ENCODE measurements around the gene RAB3IL1. TPM values are rescaled to one million over a fixed set of nuclear protein-coding genes. Genes with fewer than 3 reads are reported as not detected.

Gene RAB3IL1
- total and polyA plus RNA-seq, 9 of the 15 experiments (the other 6 are each of a cell fraction or from before 2014, with no cell fraction given), result 0.15 to 42.6 (median 15.5) TPM

DNA sequence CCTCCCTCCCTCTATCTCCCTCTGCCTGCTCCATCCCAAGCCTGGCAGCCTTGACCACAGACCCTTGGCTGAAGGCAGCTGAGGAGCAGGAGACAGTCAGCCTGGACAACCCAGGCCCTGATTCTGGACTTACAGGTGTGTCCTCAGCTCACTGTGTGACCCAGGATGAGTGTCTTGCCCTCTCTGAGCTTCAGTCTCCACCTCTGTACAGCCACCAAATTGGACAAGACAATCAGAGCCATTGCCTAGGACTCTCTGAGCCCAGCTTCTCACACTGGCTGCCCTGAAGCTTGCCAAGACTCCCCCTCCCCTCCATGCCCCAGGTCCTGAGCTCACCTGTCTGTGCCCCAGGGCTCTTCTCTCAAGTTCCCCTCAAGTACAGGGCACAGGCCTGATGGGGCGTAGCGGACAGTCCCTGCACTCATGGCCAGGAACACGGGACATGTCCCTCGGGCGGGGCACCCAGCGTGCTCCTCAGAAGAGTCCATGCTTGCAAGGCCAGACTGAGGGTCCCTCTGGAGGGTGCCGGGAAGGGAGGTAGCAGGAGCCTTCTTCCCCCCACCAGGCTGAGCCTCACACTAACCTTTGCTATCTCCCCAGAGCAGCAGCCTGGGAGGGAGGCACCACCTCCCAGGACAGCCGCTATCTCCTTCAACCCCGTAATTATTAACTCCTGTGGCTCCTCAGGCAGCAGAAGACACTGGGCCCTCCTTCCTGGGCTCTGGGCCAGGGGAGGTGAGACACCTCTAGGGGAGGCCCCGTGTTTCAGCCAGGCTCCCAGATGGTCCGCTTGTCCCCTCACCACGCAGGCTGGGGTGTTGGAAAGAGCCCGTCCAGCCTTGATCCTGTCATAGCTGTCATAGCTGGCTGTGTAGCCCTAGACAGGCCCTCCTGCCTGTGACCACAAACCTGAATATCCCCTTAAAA is 2.6 kb upstream of the RAB3IL1 start (continued):
- TF ChIP-seq PHF8 (IDR thresholded peaks at IDR 0.05; ENCODE audit: borderline replicate concordance, low read length), result peak; percentile 40; the same call in 1 of the 2 replicates
- TF ChIP-seq CBFB (CRISPR knock-in tag; IDR thresholded peaks at IDR 0.05), result 0 out of 2 replicates have a peak, but pooled peaks have one; percentile 19
- TF ChIP-seq ZNF24 (IDR thresholded peaks at IDR 0.05), result no peak
- no peak for TF ChIP-seq ZNF507 (tag; conservative IDR thresholded peaks at IDR 0.05)
- TF ChIP-seq SMARCE1 (IDR thresholded peaks at IDR 0.05), result peak; percentile 92
- no peak for TF ChIP-seq MYC (IDR thresholded peaks at IDR 0.05; ENCODE audit: low read depth, low read length)
- TF ChIP-seq MYC (CRISPR knock-in tag; IDR thresholded peaks at IDR 0.05; ENCODE audit: borderline replicate concordance, low read depth), result 0 out of 2 replicates have a peak, but pooled peaks have one; percentile 43
- no peak for TF ChIP-seq U2AF2 (optimal IDR thresholded peaks at IDR 0.05; ENCODE audit: low read depth, low read length)
- TF ChIP-seq ZNF347 (CRISPR knock-in tag; IDR thresholded peaks at IDR 0.05; ENCODE audit: low read depth), result no peak
- no peak for TF ChIP-seq CHD2 (IDR thresholded peaks at IDR 0.05; ENCODE audit: low read depth, low read length)
- no peak for TF ChIP-seq CHD7 (IDR thresholded peaks at IDR 0.05; ENCODE audit: low read depth, low read length)
- no peak for TF ChIP-seq MEF2D (tag; conservative IDR thresholded peaks at IDR 0.05; ENCODE audit: low read depth)
- TF ChIP-seq NR1H2 (CRISPR knock-in tag; IDR thresholded peaks at IDR 0.05), result no peak
- TF ChIP-seq BACH1 (tag; IDR thresholded peaks at IDR 0.05), result no peak
- TF ChIP-seq TAF7 (tag; IDR thresholded peaks at IDR 0.05), result no peak
- peak in 1 of 2 experiments; percentile 51; a peak in 1 of 4 replicates for TF ChIP-seq FOXA3 (CRISPR knock-in tag; conservative IDR thresholded peaks at IDR 0.05 in 1 of 2, IDR thresholded peaks at IDR 0.05 in 1 of 2)
- no peak for TF ChIP-seq RBM17 (IDR thresholded peaks at IDR 0.05; ENCODE audit: borderline replicate concordance, low read depth, low read length)
- no peak for TF ChIP-seq MED1 (CRISPR knock-in tag; IDR thresholded peaks at IDR 0.05; ENCODE audit: borderline replicate concordance)

Data from K562 (cell line).